Prostate gland (tissue), 2 donors: ENCODE measurements around the gene NIT2.

Experiments used
- POLR2A ChIP-seq: fragments of 450-650 bp; IDR thresholded peaks from one replicate; pipeline ENCODE4 v1.6.1; 2016; ENCODE audit warnings: antibody characterized with exemption, mild to moderate bottlenecking
- POLR2AphosphoS5 ChIP-seq: sonication (generic); formaldehyde crosslinking; IDR thresholded peaks from one replicate; pipeline ENCODE4 v1.6.1; 2017; ENCODE audit warnings: antibody characterized with exemption
- TF ChIP-seq, protein P1 (sequence below), 4 experiments: fragments of 200-600 bp in 2 of 4; fragments of 450-650 bp in 2 of 4; sonication (generic) in 2 of 4; IDR thresholded peaks; 1 replicate in 3 of 4; 2 replicates in 1 of 4; pipeline ENCODE4 v1.5.1; 2016 to 2019; ENCODE audit warnings: antibody characterized with exemption in 4 of 4, mild to moderate bottlenecking in 2 of 4, moderate library complexity in 2 of 4

DNA sequence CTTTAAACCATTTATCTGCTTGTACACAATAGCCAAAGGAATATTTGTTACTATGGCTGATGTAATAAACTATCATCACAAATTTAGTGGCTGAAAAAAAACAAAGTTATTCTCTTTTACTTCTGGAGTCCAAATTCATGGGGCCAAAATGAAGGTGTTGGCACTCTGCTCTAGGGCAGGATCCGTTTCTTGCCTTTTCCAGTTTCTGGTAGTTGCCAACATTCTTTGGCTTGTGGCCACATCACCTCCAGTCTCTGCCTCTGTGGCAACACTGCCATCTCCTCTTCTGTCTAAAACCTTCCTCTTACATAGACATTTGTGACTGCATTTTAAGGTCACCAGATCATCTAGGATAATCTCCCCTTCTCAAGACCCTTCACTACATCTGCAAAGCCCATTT lies 27.3 kb downstream of the NIT2 start:
- TF ChIP-seq, protein P1, sequence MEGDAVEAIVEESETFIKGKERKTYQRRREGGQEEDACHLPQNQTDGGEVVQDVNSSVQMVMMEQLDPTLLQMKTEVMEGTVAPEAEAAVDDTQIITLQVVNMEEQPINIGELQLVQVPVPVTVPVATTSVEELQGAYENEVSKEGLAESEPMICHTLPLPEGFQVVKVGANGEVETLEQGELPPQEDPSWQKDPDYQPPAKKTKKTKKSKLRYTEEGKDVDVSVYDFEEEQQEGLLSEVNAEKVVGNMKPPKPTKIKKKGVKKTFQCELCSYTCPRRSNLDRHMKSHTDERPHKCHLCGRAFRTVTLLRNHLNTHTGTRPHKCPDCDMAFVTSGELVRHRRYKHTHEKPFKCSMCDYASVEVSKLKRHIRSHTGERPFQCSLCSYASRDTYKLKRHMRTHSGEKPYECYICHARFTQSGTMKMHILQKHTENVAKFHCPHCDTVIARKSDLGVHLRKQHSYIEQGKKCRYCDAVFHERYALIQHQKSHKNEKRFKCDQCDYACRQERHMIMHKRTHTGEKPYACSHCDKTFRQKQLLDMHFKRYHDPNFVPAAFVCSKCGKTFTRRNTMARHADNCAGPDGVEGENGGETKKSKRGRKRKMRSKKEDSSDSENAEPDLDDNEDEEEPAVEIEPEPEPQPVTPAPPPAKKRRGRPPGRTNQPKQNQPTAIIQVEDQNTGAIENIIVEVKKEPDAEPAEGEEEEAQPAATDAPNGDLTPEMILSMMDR (IDR thresholded peaks at IDR 0.05): no peak
- TF ChIP-seq POLR2A: no peak
- no peak for TF ChIP-seq POLR2AphosphoS5
